ENCODE measurements around the gene CDC42EP2. TPM values are rescaled to one million over a fixed set of nuclear protein-coding genes. Genes with fewer than 3 reads are reported as not detected.

CDC42EP2 gene, protein sequence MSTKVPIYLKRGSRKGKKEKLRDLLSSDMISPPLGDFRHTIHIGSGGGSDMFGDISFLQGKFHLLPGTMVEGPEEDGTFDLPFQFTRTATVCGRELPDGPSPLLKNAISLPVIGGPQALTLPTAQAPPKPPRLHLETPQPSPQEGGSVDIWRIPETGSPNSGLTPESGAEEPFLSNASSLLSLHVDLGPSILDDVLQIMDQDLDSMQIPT
- total RNA-seq: 10 to 100 TPM in 2 of 8 experiments, 1 to 10 TPM in 6; 4.0 to 14.1 (median 5.8) TPM

DNA sequence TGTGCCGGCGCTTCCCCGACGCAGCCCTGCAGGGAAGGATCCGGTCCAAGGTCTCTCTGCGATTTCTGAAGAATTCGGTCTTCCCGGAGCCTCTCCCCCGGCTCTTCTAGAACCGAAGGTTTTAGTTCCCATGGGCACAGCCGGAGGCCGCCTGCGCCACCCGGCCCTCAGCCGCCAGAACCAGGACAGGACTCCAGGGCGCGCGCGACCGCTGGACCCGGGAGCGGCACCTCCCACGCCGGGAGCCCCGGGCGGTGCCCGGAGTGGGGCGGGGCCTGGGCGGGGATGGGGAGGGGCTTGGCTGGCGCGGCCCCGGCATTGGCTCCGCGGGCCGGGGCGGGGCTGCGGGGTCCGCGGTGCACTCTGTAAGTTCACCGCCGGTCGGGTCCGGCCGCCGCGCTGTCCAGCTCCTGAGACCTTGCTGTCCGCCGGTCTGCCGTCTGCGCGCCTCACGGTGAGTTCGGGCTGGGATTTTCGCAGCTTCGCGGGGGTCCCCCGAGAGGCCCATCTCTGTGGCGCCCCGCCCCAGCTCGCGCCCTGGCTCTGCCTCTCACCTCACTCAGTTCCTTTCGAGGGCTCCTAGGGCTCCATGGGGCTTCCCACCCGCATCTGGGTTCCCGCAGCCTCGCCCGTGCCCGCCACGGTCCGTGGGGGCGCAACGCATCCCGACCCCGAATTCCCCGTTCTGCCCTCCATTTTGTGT lies at the start of gene CDC42EP2:
CDC42EP2 (plus strand) TSS at position 366 of the 703 bp plus-strand sequence. CDS start 6,033 bp downstream, outside the sequence.
- peaks cover 37 to 39% of the 10 kb centered on the region in 2 donors for H3K4me1 ChIP-seq (replicated peaks in 1 of 2)
- in situ Hi-C loops (cut with MboI; ENCODE audit: low pct_unique_long_range_greater_than_20kb in 2 of 9, low sequenced_read_pairs in 9 of 9, unreplicated experiment in 9 of 9): no loop called here
- WGBS, 10 experiments: 0 to 10% (median 0%) methylated on average over 1 to 6 of the region's 74 CpGs; no CpG with 5 or more reads in 5 of the 10 experiments
- peak within 1 kb of the TSS; percentile 73 to 96 (median 88) for H3K4me3 ChIP-seq
- peak within 1 kb of the TSS; percentile 55 to 58 for H3K27ac ChIP-seq
- ATAC-seq (replicated peaks in 6 of 8): peak; percentile 40 to 84 (median 80)

DNA sequence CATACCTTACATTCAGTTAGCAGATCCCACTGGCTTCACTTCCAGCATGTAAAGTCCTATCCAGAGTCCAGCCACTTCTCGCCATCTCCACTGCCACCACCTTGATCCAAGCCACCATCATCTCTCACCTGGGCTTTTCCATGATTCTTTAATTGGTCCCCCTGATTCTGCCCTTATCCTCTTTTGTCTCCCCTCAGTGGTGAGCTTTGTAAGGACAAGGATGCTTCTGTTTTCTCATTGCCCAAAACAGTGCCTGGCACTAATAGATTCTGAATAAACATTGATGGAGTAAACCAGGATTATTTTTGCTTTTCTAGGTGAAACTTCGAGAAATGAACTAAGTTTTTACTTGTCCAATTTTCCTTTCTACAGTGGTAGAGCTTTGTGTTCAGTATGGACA lies 48.5 kb upstream of the CDC42EP2 start:
- H3K4me3 ChIP-seq: no peak overlapping the region
- in situ Hi-C loops (cut with MboI; ENCODE audit: low pct_unique_long_range_greater_than_20kb in 2 of 9, low sequenced_read_pairs in 9 of 9, unreplicated experiment in 9 of 9): no loop called here
- WGBS, 10 experiments: 86 to 100% (median 95%) methylated on average over 1 to 2 of the region's 2 CpGs; no CpG with 5 or more reads in 4 of the 10 experiments
- no peak for ATAC-seq (replicated peaks in 6 of 8)
- H3K4me1 ChIP-seq (replicated peaks in 1 of 2): peaks cover under 1 to 3% of the 10 kb centered on the region in 2 donors
- no peak overlapping the region for H3K27ac ChIP-seq

DNA sequence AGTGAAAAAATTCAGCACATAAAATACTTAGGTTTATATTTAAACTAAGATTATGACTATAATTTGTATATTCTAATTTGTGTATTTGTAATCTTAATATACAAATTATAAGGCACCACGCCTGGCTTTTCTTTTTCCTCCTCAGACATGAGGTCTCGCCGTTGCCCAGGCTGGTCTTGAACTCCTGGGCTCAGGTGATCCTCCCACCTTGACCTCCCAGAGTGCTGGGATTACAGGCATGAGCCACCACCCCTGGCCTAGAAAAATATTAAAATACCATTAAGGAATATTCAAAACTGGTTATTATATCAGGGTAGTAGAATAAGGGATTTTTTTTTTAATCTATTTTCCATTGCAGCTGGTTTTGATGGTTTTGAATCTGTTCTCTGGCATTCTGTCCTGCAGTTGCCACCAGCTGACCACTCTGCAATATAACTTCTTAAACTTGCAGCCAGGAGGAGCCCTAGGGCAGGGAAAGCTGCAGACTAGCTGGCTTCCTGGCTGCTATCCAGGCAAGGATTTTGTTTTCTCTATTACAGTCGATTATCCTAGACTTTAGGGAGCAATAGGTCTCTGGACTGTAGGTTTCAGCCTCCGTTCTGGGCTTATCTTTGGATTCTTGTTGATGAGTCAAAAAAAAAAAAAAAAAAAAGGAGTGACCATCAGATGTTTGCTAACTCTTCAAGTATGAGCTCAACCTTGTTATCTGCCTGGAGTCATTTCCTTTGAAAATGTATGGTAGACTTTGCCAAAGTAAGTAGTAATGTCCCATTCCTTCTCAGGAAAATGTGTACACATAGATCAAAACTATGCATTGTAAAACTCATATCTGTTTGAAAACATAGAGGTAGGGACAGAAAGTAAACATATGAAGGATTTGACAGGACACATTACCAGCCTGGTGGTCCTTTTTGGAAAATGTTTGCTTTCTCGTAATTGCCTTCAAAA lies 39.7 kb upstream of the CDC42EP2 start:
- in situ Hi-C loops (cut with MboI; ENCODE audit: low pct_unique_long_range_greater_than_20kb in 2 of 9, low sequenced_read_pairs in 9 of 9, unreplicated experiment in 9 of 9): loop anchor here in 3 of 9 experiments (5.0 to 10.0 kb wide), 2 partner anchors 50 to 52 kb away; no protein-coding TSS in a partner anchor
- Histone ChIP-seq H3K4me1 (replicated peaks in 1 of 2) (no peaks in the 10 kb centered on the region), H3K4me3 (peak overlapping the region in 1 of 5 donors; percentile 4), H3K27ac (no peak overlapping the region)
- 19 to 71% (median 39%) methylated on average over 1 to 6 of the region's 6 CpGs; no CpG with 5 or more reads in 1 of the 10 experiments for WGBS, 10 experiments
- peak; percentile 91 to 99 (median 96) for ATAC-seq (replicated peaks in 6 of 8)

DNA sequence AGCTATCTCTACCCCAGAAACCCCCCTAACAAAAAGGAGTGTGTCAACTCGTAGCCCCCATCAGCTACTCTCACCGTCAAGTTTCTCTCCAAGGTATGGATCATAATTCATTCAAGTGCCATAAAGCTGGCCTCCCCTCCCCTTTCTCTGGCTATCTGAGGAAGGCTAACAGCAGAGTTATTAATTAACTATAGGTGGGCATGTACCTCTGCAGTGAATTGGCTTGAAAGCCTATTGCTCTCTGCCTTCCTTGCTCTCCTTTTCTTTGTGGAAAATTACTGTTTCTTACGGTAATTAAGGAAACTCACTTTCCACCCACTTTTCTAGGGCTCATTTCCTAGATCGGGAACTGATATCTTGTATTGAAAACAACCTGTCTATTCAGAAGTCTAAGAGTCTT lies 38.8 kb upstream of the CDC42EP2 start:
- in situ Hi-C loops (cut with MboI; ENCODE audit: low pct_unique_long_range_greater_than_20kb in 2 of 9, low sequenced_read_pairs in 9 of 9, unreplicated experiment in 9 of 9): loop anchor here in 2 of 9 experiments (10.0 kb wide), 1 partner anchor 49 kb away; no protein-coding TSS in a partner anchor
- Histone ChIP-seq H3K27ac (no peak overlapping the region), H3K4me3 (no peak overlapping the region), H3K4me1 (replicated peaks in 1 of 2) (no peaks in the 10 kb centered on the region)
- WGBS, 10 experiments: 72 to 100% (median 85%) methylated on average over 2 to 4 of the region's 4 CpGs; no CpG with 5 or more reads in 1 of the 10 experiments
- no peak for ATAC-seq (replicated peaks in 6 of 8)

DNA sequence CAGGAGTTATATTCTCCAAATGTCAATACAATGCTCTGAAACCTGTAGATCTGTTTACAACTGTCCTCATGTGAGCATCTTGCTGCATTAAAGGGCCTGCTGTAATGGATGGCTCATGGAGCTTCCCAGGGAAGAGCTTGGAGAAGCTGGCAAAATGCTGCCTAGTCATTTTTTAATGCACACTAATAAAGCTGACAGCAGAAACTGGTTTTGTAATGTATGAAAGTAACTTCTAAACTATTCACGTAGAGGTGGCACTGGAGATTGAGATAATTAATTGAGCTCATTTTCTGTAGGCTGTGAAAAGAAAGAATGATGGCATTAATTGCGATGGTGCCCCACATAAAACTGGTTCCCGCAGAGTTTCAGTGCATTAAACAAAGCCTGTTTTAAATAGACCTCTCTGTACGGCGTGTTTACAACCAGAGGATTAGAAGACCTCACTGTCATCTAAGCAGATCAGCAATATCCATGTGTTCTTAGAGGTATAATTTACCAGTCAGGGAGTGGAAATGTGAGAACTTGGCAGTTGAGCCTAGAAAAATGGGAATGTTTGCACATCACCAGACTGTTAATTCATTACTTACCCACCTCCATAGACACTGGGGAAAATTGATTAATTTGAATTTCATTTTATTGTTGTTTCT lies 36.9 kb upstream of the CDC42EP2 start:
- in situ Hi-C loops (cut with MboI; ENCODE audit: low pct_unique_long_range_greater_than_20kb in 2 of 9, low sequenced_read_pairs in 9 of 9, unreplicated experiment in 9 of 9): loop anchor here in 2 of 9 experiments (10.0 kb wide), 1 partner anchor 47 kb away; no protein-coding TSS in a partner anchor
- Histone ChIP-seq H3K4me1 (replicated peaks in 1 of 2) (no peaks in the 10 kb centered on the region), H3K27ac (no peak overlapping the region)

DNA sequence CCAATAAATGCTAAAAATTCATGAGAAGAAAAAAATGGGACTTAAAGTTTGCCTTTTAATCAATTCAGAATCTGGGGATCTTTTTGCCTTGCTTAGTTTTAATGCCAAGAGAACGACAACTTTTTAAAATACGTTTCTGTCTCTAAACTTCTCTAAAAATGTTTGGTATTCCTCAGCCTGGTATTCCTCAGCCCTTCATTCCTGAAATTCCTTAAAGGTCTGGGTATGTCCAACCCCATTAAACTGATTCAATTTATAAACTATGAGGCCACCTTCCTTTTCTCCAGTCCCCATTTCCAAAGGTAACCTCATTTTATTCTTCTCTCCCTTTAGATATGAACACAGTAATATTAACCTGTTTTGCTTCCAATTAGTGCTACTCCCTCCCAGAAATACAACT lies 36.3 kb upstream of the CDC42EP2 start:
- H3K4me3 ChIP-seq: no peak overlapping the region
- H3K4me1 ChIP-seq (replicated peaks in 1 of 2): no peaks in the 10 kb centered on the region
- no peak overlapping the region for H3K27ac ChIP-seq
- 54 to 96% (median 86%) methylated on average over 2 of the region's 2 CpGs; no CpG with 5 or more reads in 3 of the 10 experiments for WGBS, 10 experiments
- in situ Hi-C loops (cut with MboI; ENCODE audit: low pct_unique_long_range_greater_than_20kb in 2 of 9, low sequenced_read_pairs in 9 of 9, unreplicated experiment in 9 of 9): loop anchor here in 2 of 9 experiments (10.0 kb wide), 1 partner anchor 46 kb away; no protein-coding TSS in a partner anchor
- ATAC-seq (replicated peaks in 6 of 8): no peak

More for the DNA sequence above, 36.9 kb upstream of the CDC42EP2 start:
- H3K4me3 ChIP-seq: no peak overlapping the region
- no peak for ATAC-seq (replicated peaks in 6 of 8)
- WGBS, 10 experiments: 83 to 100% (median 97%) methylated on average over 1 to 5 of the region's 5 CpGs

DNA sequence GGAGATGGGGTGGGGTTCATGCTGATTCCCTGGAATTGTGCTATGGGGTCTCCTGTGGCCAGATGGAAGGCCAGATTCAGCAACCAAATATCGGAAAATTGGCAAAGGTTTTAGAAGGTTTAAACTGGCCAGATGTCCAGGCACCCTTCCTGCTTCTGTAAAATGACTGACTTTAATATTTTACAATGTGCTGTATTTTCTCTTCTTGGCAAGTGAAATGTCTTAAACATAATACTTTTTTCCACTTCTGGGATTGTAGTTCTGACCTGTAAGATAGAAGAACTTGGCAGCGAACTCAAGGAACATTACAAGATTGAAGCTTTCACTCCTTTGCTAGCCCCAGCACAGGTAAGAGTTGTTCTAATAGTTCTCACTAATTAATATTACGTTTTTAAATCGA lies 35.4 kb upstream of the CDC42EP2 start:
- Histone ChIP-seq H3K4me1 (replicated peaks in 1 of 2) (no peaks in the 10 kb centered on the region), H3K4me3 (no peak overlapping the region), H3K27ac (no peak overlapping the region)
- in situ Hi-C loops (cut with MboI; ENCODE audit: low pct_unique_long_range_greater_than_20kb in 2 of 9, low sequenced_read_pairs in 9 of 9, unreplicated experiment in 9 of 9): loop anchor here in 2 of 9 experiments (10.0 kb wide), 1 partner anchor 46 kb away; no protein-coding TSS in a partner anchor
- WGBS, 10 experiments: 89 to 100% (median 96%) methylated on average over 1 to 4 of the region's 4 CpGs; no CpG with 5 or more reads in 1 of the 10 experiments
- ATAC-seq (replicated peaks in 6 of 8): no peak

DNA sequence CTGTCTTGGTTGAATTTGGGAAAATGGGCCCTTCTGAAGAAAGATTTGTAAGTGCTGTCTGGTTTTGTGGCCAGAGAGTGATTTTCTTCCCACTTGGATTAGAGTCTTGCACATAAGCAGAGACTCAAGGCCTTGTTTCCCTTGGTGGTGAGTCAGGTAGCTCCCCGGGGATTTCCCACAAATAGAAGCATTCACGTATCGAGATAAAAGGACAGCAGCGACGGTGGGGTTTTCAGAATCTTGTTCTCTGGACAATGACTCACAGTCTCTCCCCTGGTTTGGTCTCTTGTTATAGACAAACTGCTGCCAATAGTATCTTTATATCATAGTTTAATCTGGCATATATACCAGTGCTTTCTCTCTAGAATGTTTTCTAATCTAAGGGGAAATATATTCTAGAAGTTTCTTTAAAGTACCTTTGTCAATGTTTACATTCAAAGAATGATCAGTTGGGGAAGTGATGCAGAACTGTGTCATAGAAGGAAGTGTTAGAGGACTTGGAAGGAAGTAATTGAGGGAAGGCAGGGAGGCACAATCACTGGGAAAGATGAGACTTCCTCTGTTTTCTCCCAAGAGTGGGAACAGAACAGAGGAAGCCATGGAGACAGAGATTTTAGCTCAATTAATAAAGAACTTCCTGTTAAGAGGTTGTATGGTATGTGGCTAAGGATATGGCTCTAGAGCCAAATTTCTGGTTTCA lies 34.8 kb upstream of the CDC42EP2 start:
- H3K27ac ChIP-seq: no peak overlapping the region
- 8 to 79% (median 68%) methylated on average over 1 to 5 of the region's 5 CpGs; no CpG with 5 or more reads in 1 of the 10 experiments for WGBS, 10 experiments
- H3K4me3 ChIP-seq: no peak overlapping the region
- ATAC-seq (replicated peaks in 6 of 8): peak in 4 of 8 experiments; percentile 20 to 34 (median 26)
- in situ Hi-C loops (cut with MboI; ENCODE audit: low pct_unique_long_range_greater_than_20kb in 2 of 9, low sequenced_read_pairs in 9 of 9, unreplicated experiment in 9 of 9): loop anchor here in 2 of 9 experiments (10.0 kb wide), 1 partner anchor 45 kb away; no protein-coding TSS in a partner anchor
- no peaks in the 10 kb centered on the region for H3K4me1 ChIP-seq (replicated peaks in 1 of 2)

DNA sequence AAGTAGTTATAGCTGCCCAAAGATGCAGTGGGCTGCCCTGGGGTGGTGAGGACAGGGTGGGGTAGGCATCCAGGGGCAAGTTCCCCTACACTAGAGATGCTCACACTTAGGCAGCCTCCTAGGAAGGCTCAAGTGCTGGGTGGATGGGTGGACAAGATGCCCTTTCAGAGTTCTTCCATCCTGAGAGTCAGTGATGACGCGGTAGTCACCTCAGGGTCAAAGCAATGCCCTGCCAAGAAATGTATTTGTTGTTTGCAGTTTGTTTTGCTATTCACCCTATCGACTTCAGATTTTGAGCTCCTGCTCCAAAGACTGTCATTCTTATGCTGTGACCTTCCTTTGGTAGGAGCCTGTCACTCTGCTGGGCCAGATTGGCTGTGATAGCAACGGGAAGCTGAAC lies 34.0 kb upstream of the CDC42EP2 start:
- in situ Hi-C loops (cut with MboI; ENCODE audit: low pct_unique_long_range_greater_than_20kb in 2 of 9, low sequenced_read_pairs in 9 of 9, unreplicated experiment in 9 of 9): no loop called here
- no peak for ATAC-seq (replicated peaks in 6 of 8)
- Histone ChIP-seq H3K4me3 (no peak overlapping the region), H3K4me1 (replicated peaks in 1 of 2) (no peaks in the 10 kb centered on the region), H3K27ac (no peak overlapping the region)
- WGBS, 10 experiments: 80 to 100% (median 94%) methylated on average over 1 to 4 of the region's 4 CpGs; no CpG with 5 or more reads in 5 of the 10 experiments

DNA sequence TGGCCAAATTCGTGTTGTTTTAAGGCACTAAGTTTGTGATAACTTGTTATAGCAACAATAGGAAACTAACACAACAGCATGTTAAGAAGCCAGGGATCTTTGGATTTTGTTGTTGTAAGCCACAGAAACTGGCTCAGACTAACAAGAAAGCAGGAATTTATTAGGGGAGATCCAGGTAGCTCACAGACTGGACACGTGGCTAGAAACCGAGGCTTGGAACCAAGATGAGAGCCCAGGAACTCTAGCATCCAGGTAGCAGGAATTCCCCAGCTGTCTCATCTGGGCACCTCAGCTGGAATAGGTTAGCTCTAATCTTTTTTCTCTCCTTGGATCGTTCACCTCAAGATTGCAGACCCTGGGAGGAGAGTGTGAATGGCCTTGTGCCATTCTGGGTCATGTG lies 28.0 kb upstream of the CDC42EP2 start:
- Histone ChIP-seq H3K4me3 (no peak overlapping the region), H3K27ac (no peak overlapping the region), H3K4me1 (replicated peaks in 1 of 2) (peaks cover 0 to under 1% of the 10 kb centered on the region in 2 donors)
- 40 to 100% (median 83%) methylated on average over 1 to 4 of the region's 4 CpGs; no CpG with 5 or more reads in 1 of the 10 experiments for WGBS, 10 experiments
- in situ Hi-C loops (cut with MboI; ENCODE audit: low pct_unique_long_range_greater_than_20kb in 2 of 9, low sequenced_read_pairs in 9 of 9, unreplicated experiment in 9 of 9): no loop called here
- no peak for ATAC-seq (replicated peaks in 6 of 8)

DNA sequence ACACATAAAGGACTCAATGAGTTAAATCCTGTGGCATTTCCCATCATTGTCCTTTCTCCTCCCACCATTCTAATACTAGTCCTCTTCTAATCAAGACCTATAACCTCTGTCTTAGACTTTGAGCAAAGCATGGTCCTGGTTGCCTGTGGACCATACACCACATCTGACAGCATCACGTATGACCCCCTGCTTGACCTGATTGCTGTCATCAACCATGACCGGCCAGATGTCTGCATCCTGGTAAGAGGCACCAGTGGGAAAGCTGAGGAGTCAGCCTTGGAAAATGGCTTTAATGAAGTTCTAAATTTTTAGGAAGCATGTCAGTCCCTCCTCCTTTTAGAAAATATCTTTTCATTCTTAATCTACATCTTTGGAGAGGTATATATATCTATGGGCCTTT lies 27.1 kb upstream of the CDC42EP2 start:
- Histone ChIP-seq H3K4me1 (replicated peaks in 1 of 2) (peaks cover 0 to 8% of the 10 kb centered on the region in 2 donors), H3K4me3 (no peak overlapping the region), H3K27ac (no peak overlapping the region)
- WGBS, 10 experiments: 100% methylated on average over 1 to 2 of the region's 2 CpGs; no CpG with 5 or more reads in 7 of the 10 experiments
- in situ Hi-C loops (cut with MboI; ENCODE audit: low pct_unique_long_range_greater_than_20kb in 2 of 9, low sequenced_read_pairs in 9 of 9, unreplicated experiment in 9 of 9): no loop called here
- ATAC-seq (replicated peaks in 6 of 8): no peak

All from motor neuron (in vitro differentiated cells).